ENCODE measurements around the gene LRRC32. TPM values are rescaled to one million over a fixed set of nuclear protein-coding genes. Genes with fewer than 3 reads are reported as not detected.
A peak's percentile ranks its signal among the peaks of the same experiment; 100 is the strongest.

LRRC32 gene
- total RNA-seq, 1 experiment from 2014 or later: 0.46 TPM

GRCh38 chr11:76665921-76666351, 4.6 kb downstream of the LRRC32 start:
- H3K9me3 Mint-ChIP-seq: no peaks in the 10 kb centered on the region
- H3K27me3 Mint-ChIP-seq (ENCODE audit: low read depth): peaks cover 30% of the 10 kb centered on the region
- peak overlapping the region in 2 of 3 experiments; percentile 16 to 46; a peak in 2 of 7 replicates for H3K27ac Mint-ChIP-seq
- Histone ChIP-seq H3K4me2 (ENCODE audit: insufficient read depth, insufficient read length, low read length) (no peak overlapping the region), H2BK5ac (ENCODE audit: insufficient read length, low read length) (no peak overlapping the region), H2AK5ac (ENCODE audit: insufficient read length, low read length) (no peak overlapping the region), H3K4ac (ENCODE audit: low read depth, low read length) (no peak overlapping the region), H3K56ac (ENCODE audit: insufficient read length, low read depth, low read length) (no peak overlapping the region), H3K9ac (ENCODE audit: extremely low read depth, insufficient read length, low read length) (no peak overlapping the region), H3K79me2 (ENCODE audit: insufficient read depth, low read length) (no peaks in the 10 kb centered on the region), H3K79me1 (ENCODE audit: insufficient read depth, low read depth, low read length, poor library complexity, severe bottlenecking) (no peaks in the 10 kb centered on the region), H4K20me1 (ENCODE audit: control insufficient read depth, insufficient read depth, insufficient read length) (no peaks in the 10 kb centered on the region), H3K18ac (ENCODE audit: insufficient read length, low read depth, low read length) (no peak overlapping the region), H2BK20ac (ENCODE audit: low read depth, low read length, poor library complexity, severe bottlenecking) (no peak overlapping the region), H4K91ac (ENCODE audit: insufficient read length, low read depth, low read length) (no peak overlapping the region), H3K23me2 (ENCODE audit: insufficient read length, low read depth, low read length, poor library complexity, severe bottlenecking) (no peaks in the 10 kb centered on the region), H3K4me1 (ENCODE audit: insufficient read depth, low read length) (no peaks in the 10 kb centered on the region; the same call in 1 of the 2 replicates), H2BK12ac (ENCODE audit: insufficient read length, low read depth, low read length) (no peak overlapping the region), H2AFZ (ENCODE audit: low read length) (no peak overlapping the region), H4K5ac (ENCODE audit: insufficient read length, low read depth, low read length) (no peak overlapping the region), H2BK15ac (ENCODE audit: low read depth, low read length) (no peak overlapping the region), H3K14ac (ENCODE audit: insufficient read depth, low read length) (no peak overlapping the region; the same call in 1 of the 2 replicates), H3K27me3 (ENCODE audit: insufficient read depth, low read length) (peaks cover 2% of the 10 kb centered on the region; the same call in 1 of the 2 replicates), H3T11ph (ENCODE audit: low read length) (no peak overlapping the region), H3K27ac (ENCODE audit: insufficient read length, low read depth, low read length) (no peak overlapping the region), H2BK120ac (ENCODE audit: low read depth, low read length, poor library complexity, severe bottlenecking) (no peak overlapping the region), H3K23ac (ENCODE audit: insufficient read length, low read depth, low read length) (no peak overlapping the region), H3K9me3 (ENCODE audit: control insufficient read depth, low read depth, low read length) (no peaks in the 10 kb centered on the region), H4K8ac (replicated peaks; ENCODE audit: insufficient read length, low read depth, low read length) (no peak overlapping the region)
- H3K36me3 Mint-ChIP-seq (ENCODE audit: insufficient read depth in 1 of 3, low read depth in 3 of 3): no peaks in the 10 kb centered on the region; a peak in 1 of 7 replicates
- peaks cover 14 to 39% of the 10 kb centered on the region in 2 experiments for H3K4me1 Mint-ChIP-seq
- WGBS (ENCODE audit: extremely low coverage, insufficient read length, low lambda C conversion rate): no CpG with 5 or more reads among the region's 6 CpGs
- DNase-seq: peak; percentile 14
- no peak for TF ChIP-seq CTCF (conservative IDR thresholded peaks at IDR 0.05)
- H3K4me3 Mint-ChIP-seq: no peak overlapping the region

Data from H9 (cell line).